Measurements from ENCODE around the gene NGFR. TPM values are rescaled to one million over a fixed set of nuclear protein-coding genes. Genes with fewer than 3 reads are reported as not detected.

NGFR gene
- total and polyA plus RNA-seq, 9 of the 15 experiments (the other 6 are each of a cell fraction or from before 2014, with no cell fraction given): 0.07 to 0.23 (median 0.13) TPM; not detected in 4

DNA sequence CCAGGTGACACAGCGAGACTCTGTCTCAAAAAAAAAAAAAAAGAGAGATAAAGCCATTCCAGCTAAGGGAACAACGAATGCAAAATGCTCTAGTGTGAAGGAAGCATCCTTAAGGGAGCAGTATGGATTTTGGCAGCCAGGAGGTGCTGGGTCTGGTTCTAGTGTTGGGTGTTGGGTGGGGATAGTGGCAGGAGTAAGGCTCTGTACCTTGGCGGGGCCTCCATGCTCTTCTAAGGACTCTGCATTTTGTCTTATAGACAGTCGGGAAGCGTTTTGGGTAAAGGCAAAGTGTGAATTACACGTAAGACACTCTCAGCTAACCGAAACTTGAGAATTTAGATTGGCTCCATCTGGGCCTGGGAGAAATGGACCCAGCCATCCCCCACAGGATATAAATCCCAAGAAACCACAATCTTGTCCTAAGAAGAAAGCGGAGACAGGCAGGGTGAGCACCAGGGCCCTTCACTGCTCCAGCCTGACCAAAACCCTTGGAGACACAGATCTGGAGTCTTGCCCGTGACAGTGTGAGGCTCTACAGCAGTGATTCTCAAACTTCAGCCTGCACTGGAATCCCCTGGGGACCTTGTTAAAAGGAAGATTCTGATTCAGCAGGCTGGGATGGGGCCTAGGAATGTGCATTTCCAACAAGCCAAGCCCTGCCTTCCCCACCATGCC, 47.3 kb upstream of the NGFR start:
- Histone ChIP-seq H3K4me2 (ENCODE audit: insufficient read depth, low read length) (no peak overlapping the region), H2AFZ (ENCODE audit: low read depth, low read length) (no peak overlapping the region), H3K36me3 (ENCODE audit: control insufficient read depth, insufficient read depth, low read length) (no peaks in the 10 kb centered on the region), H3K9me3 (replicated peaks; ENCODE audit: control insufficient read depth, insufficient read depth, low read depth, low read length) (no peaks in the 10 kb centered on the region), H3K4me1 (replicated peaks in 1 of 2; ENCODE audit: control insufficient read depth in 2 of 2, insufficient read depth in 2 of 2, low read length in 2 of 2) (peaks cover 4 to 5% of the 10 kb centered on the region in 2 experiments; a peak in 3 of 5 replicates), H3K9me1 (ENCODE audit: control insufficient read depth, insufficient read depth, low read length) (no peaks in the 10 kb centered on the region), H3K4me3 (no peak overlapping the region), H3K79me2 (ENCODE audit: control insufficient read depth, insufficient read depth, low read length) (no peaks in the 10 kb centered on the region), H3K27ac (ENCODE audit: extremely low read depth, low read depth, low read length) (no peak overlapping the region), H3K9ac (ENCODE audit: insufficient read depth in 1 of 2, low read depth in 2 of 2, low read length in 2 of 2) (no peak overlapping the region), H3K27me3 (ENCODE audit: control insufficient read depth in 2 of 2, insufficient read depth in 2 of 2, low read length in 2 of 2) (peaks cover 14 to 43% of the 10 kb centered on the region in 2 experiments; a peak in 4 of 5 replicates), H4K20me1 (replicated peaks; ENCODE audit: control insufficient read depth, insufficient read depth, low read length) (no peaks in the 10 kb centered on the region; the same call in 1 of the 2 replicates)
- in situ Hi-C loops (cut with MboI) (no loop called here), intact Hi-C loops (cut with micrococcal nuclease) (no loop called here)
- ChIA-PET CTCF (ENCODE audit: low intra/inter-chr PET ratio) (no interaction called here), POLR2A (no interaction called here)
- no peak for DNase-seq (ENCODE audit: extremely low read depth in 1 of 4, low spot score in 3 of 4)
- no TSS peak for BruUV-seq (replicated peaks)
- no peak for ATAC-seq
- FAIRE-seq: no peak
- 12% methylated on average over 8 of the region's 9 CpGs for WGBS (ENCODE audit: insufficient coverage, low coverage, missing lambda C conversion rate)
- TF ChIP-seq, protein P1, sequence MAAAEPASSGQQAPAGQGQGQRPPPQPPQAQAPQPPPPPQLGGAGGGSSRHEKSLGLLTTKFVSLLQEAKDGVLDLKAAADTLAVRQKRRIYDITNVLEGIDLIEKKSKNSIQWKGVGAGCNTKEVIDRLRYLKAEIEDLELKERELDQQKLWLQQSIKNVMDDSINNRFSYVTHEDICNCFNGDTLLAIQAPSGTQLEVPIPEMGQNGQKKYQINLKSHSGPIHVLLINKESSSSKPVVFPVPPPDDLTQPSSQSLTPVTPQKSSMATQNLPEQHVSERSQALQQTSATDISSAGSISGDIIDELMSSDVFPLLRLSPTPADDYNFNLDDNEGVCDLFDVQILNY (CRISPR knock-in tag; IDR thresholded peaks at IDR 0.05): no peak
- TF ChIP-seq KHSRP (IDR thresholded peaks at IDR 0.05): no peak
- TF ChIP-seq STAT5A (IDR thresholded peaks at IDR 0.05; ENCODE audit: borderline replicate concordance, low read length): no peak
- TF ChIP-seq, protein P2, sequence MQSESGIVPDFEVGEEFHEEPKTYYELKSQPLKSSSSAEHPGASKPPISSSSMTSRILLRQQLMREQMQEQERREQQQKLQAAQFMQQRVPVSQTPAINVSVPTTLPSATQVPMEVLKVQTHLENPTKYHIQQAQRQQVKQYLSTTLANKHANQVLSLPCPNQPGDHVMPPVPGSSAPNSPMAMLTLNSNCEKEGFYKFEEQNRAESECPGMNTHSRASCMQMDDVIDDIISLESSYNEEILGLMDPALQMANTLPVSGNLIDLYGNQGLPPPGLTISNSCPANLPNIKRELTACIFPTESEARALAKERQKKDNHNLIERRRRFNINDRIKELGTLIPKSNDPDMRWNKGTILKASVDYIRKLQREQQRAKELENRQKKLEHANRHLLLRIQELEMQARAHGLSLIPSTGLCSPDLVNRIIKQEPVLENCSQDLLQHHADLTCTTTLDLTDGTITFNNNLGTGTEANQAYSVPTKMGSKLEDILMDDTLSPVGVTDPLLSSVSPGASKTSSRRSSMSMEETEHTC (IDR thresholded peaks at IDR 0.05): no peak
- TF ChIP-seq MTA1 (IDR thresholded peaks at IDR 0.05; ENCODE audit: borderline replicate concordance): no peak
- TF ChIP-seq ZNF24 (IDR thresholded peaks at IDR 0.05): no peak
- TF ChIP-seq, protein P3, sequence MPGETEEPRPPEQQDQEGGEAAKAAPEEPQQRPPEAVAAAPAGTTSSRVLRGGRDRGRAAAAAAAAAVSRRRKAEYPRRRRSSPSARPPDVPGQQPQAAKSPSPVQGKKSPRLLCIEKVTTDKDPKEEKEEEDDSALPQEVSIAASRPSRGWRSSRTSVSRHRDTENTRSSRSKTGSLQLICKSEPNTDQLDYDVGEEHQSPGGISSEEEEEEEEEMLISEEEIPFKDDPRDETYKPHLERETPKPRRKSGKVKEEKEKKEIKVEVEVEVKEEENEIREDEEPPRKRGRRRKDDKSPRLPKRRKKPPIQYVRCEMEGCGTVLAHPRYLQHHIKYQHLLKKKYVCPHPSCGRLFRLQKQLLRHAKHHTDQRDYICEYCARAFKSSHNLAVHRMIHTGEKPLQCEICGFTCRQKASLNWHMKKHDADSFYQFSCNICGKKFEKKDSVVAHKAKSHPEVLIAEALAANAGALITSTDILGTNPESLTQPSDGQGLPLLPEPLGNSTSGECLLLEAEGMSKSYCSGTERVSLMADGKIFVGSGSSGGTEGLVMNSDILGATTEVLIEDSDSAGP (CRISPR knock-in tag; IDR thresholded peaks at IDR 0.05): no peak
- TF ChIP-seq ARHGAP35 (IDR thresholded peaks at IDR 0.05; ENCODE audit: partially characterized antibody): no peak
- no peak for TF ChIP-seq IRF2 (CRISPR knock-in tag; IDR thresholded peaks at IDR 0.05)
- TF ChIP-seq PRMT5 (CRISPR knock-in tag; IDR thresholded peaks at IDR 0.05): no peak
- TF ChIP-seq ZBED1 (IDR thresholded peaks at IDR 0.05): no peak
- TF ChIP-seq, protein P4, sequence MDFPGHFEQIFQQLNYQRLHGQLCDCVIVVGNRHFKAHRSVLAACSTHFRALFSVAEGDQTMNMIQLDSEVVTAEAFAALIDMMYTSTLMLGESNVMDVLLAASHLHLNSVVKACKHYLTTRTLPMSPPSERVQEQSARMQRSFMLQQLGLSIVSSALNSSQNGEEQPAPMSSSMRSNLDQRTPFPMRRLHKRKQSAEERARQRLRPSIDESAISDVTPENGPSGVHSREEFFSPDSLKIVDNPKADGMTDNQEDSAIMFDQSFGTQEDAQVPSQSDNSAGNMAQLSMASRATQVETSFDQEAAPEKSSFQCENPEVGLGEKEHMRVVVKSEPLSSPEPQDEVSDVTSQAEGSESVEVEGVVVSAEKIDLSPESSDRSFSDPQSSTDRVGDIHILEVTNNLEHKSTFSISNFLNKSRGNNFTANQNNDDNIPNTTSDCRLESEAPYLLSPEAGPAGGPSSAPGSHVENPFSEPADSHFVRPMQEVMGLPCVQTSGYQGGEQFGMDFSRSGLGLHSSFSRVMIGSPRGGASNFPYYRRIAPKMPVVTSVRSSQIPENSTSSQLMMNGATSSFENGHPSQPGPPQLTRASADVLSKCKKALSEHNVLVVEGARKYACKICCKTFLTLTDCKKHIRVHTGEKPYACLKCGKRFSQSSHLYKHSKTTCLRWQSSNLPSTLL (IDR thresholded peaks at IDR 0.05): no peak
- TF ChIP-seq, protein P5, sequence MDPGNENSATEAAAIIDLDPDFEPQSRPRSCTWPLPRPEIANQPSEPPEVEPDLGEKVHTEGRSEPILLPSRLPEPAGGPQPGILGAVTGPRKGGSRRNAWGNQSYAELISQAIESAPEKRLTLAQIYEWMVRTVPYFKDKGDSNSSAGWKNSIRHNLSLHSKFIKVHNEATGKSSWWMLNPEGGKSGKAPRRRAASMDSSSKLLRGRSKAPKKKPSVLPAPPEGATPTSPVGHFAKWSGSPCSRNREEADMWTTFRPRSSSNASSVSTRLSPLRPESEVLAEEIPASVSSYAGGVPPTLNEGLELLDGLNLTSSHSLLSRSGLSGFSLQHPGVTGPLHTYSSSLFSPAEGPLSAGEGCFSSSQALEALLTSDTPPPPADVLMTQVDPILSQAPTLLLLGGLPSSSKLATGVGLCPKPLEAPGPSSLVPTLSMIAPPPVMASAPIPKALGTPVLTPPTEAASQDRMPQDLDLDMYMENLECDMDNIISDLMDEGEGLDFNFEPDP (CRISPR knock-in tag; IDR thresholded peaks at IDR 0.05): no peak
- TF ChIP-seq RCOR1 (IDR thresholded peaks at IDR 0.05; ENCODE audit: borderline replicate concordance in 1 of 2, low read depth in 2 of 2, low read length in 2 of 2): no peak
- no peak for TF ChIP-seq SUPT5H (IDR thresholded peaks at IDR 0.05)
- no peak for TF ChIP-seq ZNF23 (CRISPR knock-in tag; IDR thresholded peaks at IDR 0.05)
- TF ChIP-seq XRCC5 (IDR thresholded peaks at IDR 0.05; ENCODE audit: low read depth, low read length): no peak
